Panc1 (cell line): Measurements from ENCODE around the gene TMEM182.

Source experiments
- POLR2AphosphoS5 ChIP-seq: IDR thresholded peaks from 2 replicates; pipeline ENCODE4 v1.6.1; 2012; ENCODE audit warnings: mild to moderate bottlenecking, low read depth, low read length, moderate library complexity
- TF ChIP-seq, protein P1 (sequence below): fragments of 450-650 bp; IDR thresholded peaks from 2 replicates; pipeline ENCODE4 v1.5.1; 2017; ENCODE audit warnings: mild to moderate bottlenecking

DNA sequence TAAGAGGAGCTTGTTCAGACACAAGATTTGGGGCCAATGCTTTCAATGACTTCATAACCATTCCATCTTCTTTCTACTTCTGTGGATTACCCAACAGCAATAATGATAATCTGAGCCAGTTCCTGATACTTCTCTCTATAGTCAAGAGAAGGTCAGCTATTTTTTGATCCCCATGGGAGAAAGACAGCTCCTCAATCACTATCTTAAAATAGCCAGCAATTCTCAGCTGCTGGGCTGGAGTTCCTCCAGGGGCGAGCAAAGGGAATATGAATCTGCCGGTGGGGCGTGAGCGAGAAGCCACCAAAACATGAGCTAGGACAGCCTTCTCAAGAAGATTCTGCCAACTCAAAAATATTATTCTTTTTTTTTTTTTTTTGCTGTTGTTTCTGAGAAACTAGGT is at the start of gene TMEM182:
- TF ChIP-seq, protein P1, sequence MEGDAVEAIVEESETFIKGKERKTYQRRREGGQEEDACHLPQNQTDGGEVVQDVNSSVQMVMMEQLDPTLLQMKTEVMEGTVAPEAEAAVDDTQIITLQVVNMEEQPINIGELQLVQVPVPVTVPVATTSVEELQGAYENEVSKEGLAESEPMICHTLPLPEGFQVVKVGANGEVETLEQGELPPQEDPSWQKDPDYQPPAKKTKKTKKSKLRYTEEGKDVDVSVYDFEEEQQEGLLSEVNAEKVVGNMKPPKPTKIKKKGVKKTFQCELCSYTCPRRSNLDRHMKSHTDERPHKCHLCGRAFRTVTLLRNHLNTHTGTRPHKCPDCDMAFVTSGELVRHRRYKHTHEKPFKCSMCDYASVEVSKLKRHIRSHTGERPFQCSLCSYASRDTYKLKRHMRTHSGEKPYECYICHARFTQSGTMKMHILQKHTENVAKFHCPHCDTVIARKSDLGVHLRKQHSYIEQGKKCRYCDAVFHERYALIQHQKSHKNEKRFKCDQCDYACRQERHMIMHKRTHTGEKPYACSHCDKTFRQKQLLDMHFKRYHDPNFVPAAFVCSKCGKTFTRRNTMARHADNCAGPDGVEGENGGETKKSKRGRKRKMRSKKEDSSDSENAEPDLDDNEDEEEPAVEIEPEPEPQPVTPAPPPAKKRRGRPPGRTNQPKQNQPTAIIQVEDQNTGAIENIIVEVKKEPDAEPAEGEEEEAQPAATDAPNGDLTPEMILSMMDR: no peak
- no peak for TF ChIP-seq POLR2AphosphoS5
